ENCODE data around the gene KCNA3.

DNA sequence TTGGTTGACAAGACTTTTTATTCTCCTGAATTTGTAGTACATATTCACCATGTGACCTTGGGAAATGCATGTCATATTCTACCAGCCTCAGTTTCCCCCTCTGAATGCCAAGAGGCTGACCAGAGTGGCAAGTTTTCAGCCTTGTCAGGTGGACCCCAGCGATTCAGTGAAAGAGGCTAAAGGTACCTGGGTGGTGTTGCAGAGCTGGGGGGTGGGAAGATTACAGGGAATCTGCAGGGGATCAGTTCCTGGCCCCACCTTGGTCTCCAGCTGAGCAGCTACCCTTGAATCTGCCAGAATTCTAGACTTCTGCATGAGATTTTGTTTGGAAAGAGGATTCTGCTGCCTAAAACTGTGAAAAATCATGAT is 40.7 kb downstream of the KCNA3 start:
- no peak for TF ChIP-seq ZNF558 (tag by site-specific recombination; IDR thresholded peaks at IDR 0.05)
- no peak for TF ChIP-seq RBAK (tag by site-specific recombination; IDR thresholded peaks at IDR 0.05)
- no peak for TF ChIP-seq KLF10 (tag by site-specific recombination; IDR thresholded peaks at IDR 0.05)
- TF ChIP-seq, protein P1, sequence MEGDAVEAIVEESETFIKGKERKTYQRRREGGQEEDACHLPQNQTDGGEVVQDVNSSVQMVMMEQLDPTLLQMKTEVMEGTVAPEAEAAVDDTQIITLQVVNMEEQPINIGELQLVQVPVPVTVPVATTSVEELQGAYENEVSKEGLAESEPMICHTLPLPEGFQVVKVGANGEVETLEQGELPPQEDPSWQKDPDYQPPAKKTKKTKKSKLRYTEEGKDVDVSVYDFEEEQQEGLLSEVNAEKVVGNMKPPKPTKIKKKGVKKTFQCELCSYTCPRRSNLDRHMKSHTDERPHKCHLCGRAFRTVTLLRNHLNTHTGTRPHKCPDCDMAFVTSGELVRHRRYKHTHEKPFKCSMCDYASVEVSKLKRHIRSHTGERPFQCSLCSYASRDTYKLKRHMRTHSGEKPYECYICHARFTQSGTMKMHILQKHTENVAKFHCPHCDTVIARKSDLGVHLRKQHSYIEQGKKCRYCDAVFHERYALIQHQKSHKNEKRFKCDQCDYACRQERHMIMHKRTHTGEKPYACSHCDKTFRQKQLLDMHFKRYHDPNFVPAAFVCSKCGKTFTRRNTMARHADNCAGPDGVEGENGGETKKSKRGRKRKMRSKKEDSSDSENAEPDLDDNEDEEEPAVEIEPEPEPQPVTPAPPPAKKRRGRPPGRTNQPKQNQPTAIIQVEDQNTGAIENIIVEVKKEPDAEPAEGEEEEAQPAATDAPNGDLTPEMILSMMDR (tag by site-specific recombination; IDR thresholded peaks at IDR 0.05): no peak
- no peak for TF ChIP-seq ZFP3 (tag by site-specific recombination; IDR thresholded peaks at IDR 0.05; ENCODE audit: low read depth)
